HuH-7.5 (cell line): Measurements from ENCODE around the gene CST9L.
"Not testable (repeated sequence)": the region's sequence is repeated elsewhere in the genome, so short reads cannot be mapped to it uniquely, and the experiment has no call there.

Experiments used
- DNase-seq: peaks from one replicate; pipeline ENCODE4 v3.0.0; 2011; ENCODE audit warnings: low spot score

Gene CST9L

DNA sequence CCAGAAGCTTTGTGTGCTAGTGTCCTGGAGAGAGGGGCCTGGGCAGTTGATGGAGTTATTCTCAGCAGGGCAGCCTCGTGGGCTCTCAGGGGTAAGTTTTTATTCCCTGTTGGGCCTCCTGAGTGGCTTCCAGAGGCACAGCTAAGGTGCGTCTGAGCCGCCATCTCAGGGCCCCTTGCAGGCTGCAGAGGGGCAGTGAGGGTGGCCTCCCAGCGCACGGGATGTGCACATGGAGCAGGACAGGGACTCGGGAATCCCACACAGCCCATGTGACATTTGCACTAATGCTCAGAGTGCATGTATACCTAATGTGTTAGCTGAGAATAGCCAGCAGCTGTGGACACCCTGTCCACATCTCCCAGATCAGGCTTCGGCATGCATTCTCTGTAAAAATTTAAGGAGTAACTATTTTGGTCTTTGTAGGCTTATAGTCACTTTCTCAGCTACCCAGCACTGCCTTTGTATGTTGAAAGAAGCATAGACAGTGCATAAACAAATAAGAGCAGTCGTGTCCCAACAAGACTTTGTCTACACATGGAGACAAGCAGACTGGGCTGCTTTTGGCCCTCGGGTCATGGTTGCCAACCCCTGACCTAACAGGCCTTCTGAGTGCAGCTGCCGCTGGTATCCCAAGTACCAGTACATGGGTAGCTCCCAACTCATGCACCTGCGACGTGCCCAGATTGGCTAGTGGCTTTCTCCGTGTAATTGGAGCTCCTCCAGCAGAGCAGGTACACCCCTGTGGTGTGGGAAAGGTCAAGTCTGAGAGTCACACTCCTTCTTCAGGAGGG lies 18.6 kb upstream of the CST9L start:
- no peak for DNase-seq

DNA sequence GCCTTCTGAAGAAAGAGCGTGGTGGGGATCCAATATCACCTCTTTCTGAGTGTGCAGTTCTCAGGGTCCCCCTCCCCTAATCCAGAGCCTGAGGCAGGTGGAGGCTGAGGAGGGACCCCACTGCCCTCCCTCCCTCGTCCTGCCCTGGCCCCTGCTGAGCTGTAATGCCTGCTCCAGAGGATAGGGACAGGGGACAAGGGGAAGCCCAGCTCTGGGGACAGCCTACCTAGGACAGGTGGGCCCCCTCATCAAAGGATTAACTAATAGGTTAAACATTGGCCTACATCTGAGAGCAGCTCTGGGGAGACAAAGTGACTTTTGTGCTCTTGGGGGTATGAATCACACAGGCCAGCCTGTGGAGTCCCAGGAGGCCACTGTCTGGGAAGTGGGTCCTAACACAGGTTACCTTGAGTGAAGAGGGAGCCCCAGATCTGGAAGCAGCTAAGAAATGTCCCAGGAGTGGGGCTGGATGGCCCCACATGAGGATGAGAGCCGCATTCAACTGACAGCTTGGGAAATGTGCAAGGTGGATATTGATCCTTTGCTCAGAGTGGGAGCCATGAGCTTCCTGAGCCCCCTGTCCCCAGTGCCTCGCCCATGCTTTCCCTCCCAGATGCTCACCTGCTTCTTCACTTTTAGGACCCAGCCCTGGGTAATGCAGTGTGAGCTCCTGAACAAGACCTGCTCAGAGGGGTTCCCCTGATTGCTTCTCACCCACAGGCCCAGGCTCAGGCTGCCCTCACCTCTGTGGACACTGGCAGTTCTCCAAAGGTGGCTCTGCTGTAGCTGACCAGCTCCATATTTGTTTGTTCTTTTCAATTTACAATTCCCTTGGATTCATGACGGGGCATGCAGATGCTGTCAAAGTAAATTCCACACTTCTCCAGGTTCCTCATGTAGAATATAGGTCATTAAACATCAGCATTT lies 17.8 kb upstream of the CST9L start:
- DNase-seq, result no peak

DNA sequence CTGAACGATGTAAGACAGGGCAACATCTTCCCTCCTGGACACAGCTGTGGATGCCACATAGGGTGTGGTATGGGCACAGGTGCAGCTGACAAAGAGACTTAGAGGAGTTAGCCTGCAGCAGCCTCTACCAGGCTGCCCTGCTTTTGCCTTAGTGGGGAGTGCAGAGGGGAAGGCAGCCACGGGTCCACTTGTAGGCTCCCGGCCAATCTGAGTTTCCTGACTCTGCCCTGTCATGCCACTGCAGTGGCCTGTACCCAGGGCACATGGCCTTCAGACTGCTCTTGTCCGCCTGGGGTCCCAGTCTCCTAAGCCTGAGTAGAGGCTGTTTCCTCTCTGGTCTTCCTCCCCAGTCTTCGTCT lies 17.1 kb upstream of the CST9L start:
- DNase-seq, result no peak

DNA sequence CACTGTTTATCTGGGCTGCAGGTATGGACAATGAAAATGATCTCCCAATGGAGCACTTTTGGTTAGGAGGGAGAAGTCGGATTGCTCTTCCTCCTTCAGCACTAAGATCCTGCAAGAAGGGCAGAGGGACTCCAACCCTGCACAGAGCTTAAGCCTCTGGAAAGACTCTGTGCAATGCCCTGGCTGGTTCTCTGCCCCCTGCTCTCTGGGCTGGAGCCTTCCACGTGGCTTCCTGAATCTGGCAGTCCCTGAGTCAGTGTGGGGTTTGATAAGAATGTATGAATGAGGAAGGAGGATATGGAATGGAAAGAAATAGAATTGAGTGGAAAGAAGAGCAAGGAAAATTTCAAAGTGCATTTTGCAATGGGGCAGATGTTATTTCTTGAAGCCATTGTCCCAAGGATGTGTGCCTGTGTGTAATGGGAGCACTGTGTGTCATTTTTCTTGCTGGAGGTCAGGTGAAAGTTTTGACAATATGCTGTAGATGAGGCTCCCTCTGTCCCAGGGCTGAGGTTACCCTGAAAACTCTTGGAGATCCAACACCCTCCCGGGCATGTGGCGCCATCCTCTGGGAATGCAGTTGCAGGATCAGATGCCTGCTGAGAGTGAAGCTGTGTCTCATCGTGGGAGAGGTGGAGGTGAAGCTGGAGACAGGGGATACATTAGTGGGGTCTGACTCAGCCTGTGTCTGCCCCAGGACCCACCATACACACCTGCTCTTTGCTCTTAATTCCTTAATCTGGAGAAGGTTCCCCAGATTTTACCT lies 16.3 kb upstream of the CST9L start:
- no peak for DNase-seq

DNA sequence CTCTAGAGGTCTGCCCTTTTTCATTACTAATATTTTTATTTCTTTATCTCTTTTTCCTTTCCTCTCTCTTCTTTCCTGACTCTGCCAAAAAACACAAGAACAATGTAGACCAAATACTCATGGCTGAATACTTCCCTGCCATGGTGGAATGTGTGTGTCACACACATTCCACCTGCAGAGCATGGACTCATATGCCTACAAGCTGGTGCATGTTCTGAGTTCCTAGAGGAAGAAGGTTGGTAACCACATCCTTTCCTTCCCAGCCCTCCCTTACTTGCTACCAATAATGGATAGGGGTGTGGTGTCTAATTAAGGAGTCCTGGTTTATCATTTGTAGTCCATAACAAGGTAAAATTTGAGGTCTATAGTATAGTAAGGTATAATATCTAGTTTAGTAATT lies 15.2 kb upstream of the CST9L start:
- no peak for DNase-seq

DNA sequence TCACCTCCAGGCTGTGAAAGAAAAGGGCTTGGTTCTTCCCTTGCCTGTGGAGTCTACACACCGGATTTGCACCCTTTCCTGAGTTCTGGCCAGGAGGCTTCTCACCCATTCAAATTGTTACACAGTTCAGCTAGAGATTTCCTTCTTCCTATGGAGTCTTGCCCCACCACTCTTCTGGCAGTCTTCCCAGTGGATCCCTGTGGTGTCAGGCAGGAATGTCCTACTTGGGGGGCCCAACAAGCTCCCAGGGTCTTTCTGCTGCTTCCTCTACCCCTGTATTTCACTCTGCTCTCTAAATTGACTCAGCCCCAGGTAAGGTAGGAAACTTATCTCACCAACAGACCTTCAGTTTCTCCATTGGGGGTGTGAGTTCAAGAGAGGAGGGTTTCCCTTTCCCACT lies 14.0 kb upstream of the CST9L start:
- DNase-seq, result no peak

DNA sequence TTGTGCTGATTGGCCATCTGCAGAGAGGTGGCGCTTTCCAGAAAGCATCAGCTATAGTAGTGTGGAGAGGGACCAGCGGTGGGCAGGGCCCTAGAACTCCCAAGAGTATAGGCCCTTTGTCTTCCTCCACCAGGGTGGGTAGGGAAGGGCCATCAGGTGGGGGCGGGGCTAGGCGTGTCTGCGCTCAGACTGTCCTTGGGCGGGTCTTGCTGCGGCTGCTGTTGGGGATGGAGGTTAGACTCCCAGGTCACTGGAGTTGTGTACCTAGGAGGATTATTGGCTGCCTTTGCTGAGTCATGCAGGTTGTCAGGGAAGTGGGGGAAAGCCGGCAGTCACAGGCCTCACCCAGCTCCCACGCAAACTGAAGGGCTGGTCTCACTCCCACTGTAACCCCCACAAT lies 13.5 kb upstream of the CST9L start:
- not testable (repeated sequence) for DNase-seq

DNA sequence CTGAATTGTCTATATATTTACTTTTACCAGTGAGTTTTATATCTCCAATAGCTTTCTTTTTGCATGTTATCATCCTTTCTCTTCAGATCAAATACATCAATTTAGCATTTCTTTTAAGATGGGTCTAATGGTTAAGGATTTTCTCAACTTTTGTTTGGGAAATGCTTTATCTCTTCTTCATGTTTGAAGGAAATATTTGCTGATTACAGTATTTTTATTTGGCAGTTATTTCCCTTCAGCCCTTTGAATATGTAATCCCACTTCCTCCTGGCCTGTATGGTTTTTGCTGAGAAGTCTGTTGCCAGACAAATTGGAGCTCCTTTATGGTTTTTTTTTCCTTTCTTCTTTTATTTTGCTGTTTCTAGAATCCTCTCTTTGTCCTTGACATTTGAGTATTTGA lies 6.7 kb upstream of the CST9L start:
- DNase-seq, result no peak

DNA sequence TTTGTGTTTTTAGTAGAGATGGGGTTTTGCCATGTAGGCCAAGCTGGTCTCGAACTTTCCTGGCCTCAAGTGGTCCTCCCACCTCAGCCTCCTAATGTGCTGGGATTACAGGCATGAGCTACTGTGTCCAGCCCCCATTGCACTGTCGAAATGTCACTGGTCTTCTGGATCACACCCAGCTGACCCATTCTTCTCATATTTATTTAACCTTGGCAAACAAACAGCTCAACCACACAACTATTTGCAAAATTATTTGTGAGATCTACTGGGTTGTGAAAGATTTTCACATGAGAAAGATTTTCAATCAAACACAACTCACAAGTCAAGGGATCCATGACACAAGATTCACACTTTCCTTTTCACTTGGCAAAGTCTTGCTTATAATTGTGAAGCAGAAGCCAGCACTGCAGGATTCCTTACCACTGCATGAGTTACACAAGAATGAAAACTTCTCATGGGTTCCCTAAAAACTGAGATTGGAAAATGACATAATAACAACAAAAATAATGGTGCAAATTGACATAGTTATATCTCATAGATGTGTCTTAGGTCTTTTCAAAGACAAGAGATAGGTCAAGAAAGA lies 2.0 kb upstream of the CST9L start:
- no peak for DNase-seq

DNA sequence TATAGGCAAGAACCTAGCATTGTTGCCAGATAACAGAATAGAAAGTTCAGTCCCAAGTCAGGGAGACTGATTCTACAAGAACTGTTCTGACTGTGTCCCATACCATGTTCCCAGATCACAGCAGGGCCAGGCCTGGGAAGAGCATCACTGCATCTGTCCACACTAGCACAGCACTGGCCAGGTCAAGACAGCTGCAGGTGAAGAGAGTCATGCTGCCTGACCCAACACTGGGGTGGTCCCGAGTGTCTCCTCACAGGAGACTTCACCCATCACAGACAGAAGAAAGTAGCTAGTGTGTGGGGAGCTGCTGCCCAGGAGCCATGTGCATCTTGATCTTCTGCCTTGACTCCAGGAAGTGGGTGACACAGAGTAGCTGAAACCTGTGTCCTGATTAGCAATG lies 1.3 kb upstream of the CST9L start:
- DNase-seq, result no peak

DNA sequence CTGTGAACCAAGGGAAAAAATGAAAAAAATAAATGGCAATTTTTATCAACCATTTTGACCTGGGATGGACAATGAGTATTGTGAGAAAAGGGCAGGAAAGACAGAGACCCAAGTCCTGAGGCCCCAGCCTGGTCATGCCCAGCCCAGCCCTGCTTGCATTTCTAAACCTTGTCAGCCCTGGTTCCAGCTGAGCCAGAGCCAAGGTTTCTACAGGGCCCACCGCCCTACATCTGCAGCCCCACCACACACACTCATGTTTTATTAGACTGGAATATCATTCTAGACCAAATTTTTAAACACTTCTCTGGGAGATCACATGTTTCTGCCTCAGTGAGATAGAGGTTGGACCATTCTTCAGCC lies 667 bp upstream of the CST9L start:
- no peak for DNase-seq

DNA sequence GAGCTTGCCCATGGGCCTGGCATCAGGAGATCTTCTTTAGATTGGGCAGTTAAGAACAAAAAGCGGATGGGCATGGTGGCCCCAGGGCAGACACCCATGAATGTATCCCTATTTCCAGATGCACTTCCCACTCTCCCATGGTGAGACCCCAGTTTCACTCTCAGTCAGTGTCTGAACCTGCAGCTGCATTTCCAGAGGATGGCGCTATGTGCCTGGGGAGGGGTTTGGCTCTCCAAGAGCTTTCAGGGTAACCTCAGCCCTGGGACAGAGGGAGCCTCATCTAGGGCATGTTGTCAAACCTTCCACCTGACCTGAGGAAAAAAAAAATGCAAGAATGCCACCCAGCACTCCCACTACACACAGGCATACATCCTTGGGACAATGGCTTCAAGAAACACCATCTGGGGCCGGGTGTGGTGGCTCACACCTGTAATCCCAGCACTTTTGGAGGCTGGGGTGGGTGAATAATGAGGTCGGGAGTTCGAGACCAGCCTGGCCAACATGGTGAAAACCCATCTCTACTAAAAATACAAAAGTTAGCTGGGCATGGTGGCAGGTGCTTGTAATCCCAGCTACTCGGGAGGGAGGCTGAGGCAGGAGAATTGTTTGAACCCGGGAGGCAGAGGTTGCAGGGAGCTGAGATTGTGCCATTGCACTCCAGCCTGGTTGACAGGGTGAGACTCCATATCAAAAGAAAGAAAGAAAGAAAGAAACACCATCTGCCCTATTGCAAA lies 1.9 kb downstream of the CST9L start:
- no peak for DNase-seq

DNA sequence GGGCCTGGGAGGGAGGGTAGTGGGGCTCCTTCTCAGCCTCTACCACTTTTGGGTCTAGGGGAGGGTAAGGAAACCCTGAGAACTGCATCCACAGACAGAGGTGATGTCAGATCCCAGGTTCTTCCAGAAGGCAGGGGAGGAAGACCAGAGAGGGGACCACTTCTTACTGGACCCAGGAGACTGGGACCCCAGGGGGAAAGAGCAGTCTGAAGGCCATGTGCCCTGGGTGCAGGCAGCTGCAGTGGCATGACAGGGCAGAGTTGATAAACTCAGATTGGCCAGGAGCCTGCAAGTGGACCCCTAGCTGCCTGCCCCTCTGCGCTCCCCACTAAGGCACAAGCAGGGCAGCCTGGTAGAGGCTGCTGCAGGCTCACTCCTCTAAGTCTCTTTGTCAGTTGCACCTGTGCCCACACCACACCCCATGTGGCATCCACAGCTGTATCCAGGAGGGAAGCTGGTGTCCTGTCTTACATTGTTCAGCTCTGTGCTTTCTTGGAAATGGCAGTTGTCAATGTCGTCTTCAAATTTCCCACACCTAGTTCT lies 2.7 kb downstream of the CST9L start:
- no peak for DNase-seq

DNA sequence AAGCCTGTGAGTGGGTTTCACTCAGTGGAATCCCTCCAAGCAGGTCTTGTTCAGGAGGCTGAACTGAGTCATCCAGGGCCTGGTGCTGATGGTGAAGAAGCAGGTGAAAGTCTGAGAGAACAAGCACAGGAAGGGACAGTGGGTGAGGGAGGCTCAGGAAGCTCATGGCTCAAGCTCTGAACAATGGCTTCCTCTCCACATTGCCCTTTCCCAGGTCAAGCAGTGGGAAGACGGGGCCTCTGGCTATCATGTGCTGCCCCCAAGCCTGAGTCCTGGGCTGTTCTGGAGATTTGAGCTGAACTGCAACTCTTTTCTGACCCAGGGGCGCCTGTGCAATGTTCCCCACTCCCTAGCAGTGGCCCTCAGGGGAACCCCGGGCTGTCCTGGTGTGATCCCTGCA lies 3.4 kb downstream of the CST9L start:
- DNase-seq, result no peak

DNA sequence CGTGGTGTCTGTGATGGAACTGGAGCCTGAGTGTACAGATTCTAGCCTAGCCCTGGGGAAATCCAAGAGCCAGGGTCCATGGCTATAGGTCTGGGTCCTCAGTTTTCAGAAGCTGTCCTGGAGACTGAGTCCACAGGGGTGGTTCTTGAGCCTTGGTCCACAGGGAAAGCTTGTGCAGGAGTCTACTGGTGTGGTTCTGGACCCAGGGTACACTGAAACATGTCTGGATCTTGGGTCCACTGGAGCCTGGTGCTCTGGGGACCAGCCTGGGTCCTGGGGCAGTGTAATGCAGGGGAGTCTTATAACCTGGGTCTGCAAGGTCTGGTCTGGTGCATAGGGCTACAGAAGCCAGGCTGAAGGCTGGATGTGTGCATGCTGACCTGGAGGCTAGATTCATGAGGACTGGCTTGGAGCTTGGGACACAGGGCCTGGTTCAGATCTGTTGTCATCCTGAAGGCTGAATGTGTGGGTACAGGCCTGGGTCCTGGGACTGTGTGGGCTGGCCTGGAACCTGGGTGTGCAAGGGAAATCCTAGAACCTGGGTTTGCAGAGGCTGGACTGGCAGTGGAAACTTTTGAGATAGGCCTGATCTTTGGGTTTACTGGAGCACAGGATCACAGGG lies 5.5 kb downstream of the CST9L start:
- DNase-seq, result no peak

DNA sequence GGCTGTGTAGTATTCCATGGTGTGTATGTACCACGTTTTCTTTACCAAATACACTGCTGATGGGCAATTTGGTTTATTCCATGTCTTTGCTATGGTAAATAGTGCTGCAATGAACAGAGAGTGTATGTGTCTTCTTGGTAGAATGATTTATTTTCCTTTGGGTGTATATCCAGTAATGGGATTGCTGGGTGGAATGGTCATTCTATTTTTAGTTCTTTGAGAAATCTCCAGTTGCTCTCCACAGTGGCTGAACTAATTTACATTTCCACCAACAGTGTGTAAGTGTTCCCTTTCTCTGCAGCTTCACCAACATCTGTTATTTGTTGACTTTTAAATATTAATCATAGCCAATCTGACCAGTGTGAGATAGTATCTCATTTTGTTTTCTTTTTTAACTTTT lies 13.9 kb downstream of the CST9L start:
- no peak for DNase-seq

DNA sequence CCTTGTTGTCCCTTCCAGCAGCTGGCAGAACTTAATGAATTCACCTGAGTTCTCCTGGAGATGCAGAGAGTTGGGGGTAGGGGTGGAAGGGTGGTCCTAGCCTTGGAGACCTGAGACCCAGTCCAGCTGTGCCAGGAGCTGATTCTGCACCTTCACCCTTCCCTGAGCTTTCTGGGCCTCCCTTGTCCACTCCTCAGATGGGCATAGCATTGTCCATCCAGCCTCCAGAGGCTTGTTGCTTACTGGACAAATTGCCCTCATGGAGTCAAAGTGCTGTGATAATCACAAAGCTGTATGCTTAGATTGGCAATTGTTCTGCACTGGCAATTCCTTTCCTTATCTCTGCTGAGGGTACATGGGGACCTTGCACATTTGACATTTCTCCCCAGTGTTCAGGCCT lies 16.5 kb downstream of the CST9L start:
- no peak for DNase-seq

DNA sequence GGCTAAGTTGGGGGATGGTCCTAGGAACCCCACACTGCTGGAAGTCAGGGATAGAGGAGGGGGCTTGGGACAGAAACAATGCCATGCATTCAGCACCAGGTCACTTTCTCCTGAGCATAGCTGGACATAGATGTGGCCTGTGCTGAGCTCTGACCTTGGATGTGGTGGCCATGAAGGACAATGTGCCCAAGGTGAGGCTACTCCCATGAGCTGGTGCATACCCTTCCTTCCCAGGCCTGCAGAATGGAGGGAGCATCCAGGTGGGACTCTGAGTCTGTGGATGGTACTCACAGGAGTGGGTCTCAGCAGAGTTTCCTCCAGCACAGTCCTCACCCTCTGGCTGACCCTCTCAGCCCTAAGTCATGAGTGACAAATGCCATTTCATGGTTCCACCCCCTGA lies 16.9 kb downstream of the CST9L start:
- DNase-seq, result no peak

DNA sequence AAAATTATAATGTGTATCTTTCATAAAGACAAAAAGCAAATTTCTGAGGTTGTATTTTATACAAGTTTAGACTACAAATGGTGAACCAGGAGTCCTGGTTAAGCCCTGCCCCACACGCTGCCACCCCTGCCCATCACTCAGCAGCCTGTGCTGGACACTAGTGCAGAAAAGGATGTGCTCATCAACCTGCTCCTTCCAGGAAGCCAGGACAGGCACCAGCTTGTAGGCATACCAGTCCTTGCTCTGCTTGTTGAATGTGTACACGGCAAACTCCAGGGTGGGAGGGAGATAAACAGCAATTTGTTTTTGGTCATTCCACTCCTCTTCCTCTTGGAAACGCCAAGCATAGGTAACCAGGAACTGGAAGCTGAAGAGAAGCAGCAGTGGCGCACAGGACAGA lies 18.1 kb downstream of the CST9L start:
- no peak for DNase-seq

DNA sequence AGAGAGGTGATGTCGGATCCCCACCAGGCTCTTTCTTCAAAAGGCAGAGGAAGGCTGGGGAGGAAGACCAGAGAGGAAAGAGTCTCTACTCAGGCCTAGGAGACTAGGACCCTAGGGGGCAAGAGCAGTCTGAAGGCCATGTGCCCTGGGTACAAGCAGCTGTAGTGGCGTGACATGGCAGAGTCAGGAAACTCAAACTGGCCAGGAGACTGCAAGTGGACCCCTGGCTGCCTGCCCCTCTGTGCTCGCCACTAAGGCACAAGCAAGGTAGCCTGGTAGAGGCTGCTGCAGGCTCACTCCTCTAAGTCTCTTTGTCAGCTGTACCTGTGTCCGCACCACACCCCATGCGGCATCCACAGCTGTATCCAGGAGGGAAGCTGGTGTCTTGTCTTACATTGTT lies 19.9 kb downstream of the CST9L start:
- DNase-seq, result no peak

DNA sequence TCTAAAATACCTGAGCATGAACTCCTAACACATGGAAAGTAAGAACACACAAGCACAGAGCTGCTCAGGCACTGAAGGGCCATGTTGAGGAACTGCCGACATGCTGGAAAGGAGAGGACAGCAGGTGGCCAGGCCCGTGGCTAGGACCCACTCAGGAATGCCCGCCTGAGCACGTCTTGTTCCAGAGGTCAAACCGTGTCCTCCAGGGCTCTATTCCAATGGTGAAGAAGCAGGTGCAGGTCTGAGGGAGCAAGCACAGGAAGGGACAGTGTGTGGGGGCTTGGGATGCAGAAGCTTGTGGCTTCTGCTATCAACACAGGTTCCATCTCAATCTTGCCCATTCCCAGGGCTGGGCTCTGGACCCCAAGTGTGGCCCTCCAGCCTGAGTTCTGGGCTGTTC lies 20.7 kb downstream of the CST9L start:
- DNase-seq, result no peak
